ENCODE data around the gene GRID2. TPM values are rescaled to one million over a fixed set of nuclear protein-coding genes. Genes with fewer than 3 reads are reported as not detected.

Gene GRID2
- total RNA-seq, 1 donor from 2014 or later: 1.3 TPM

- Mint-ChIP-seq H3K27me3 (ENCODE audit: low read depth) (no peaks in the 10 kb centered on the region), H3K9me3 (peaks cover 9% of the 10 kb centered on the region), H3K27ac (ENCODE audit: unreplicated experiment) (no peak overlapping the region), H3K4me1 (no peaks in the 10 kb centered on the region), H3K4me3 (no peak overlapping the region), H3K36me3 (ENCODE audit: low read depth) (no peaks in the 10 kb centered on the region)
- TF ChIP-seq CTCF (conservative IDR thresholded peaks at IDR 0.05): no peak
- DNase-seq (ENCODE audit: low read depth, low spot score): no peak
Measured at GRCh38 chr4:92970996-92971395, 667.2 kb downstream of the GRID2 start.

- no peak for TF ChIP-seq CTCF (conservative IDR thresholded peaks at IDR 0.05)
- H3K27me3 Mint-ChIP-seq (ENCODE audit: low read depth): no peaks in the 10 kb centered on the region
- no peak overlapping the region for H3K27ac Mint-ChIP-seq (ENCODE audit: unreplicated experiment)
Measured at GRCh38 chr4:92988301-92988700, 684.5 kb downstream of the GRID2 start.

GRCh38 chr4:92992758-92993157, 689.0 kb downstream of the GRID2 start:
- no peak for TF ChIP-seq CTCF (conservative IDR thresholded peaks at IDR 0.05)
- Mint-ChIP-seq H3K4me3 (no peak overlapping the region), H3K9me3 (no peaks in the 10 kb centered on the region), H3K27me3 (ENCODE audit: low read depth) (no peaks in the 10 kb centered on the region), H3K4me1 (no peaks in the 10 kb centered on the region), H3K36me3 (ENCODE audit: low read depth) (no peaks in the 10 kb centered on the region), H3K27ac (ENCODE audit: unreplicated experiment) (no peak overlapping the region)
- DNase-seq (ENCODE audit: low read depth, low spot score): no peak

More at GRCh38 chr4:92988301-92988700, 684.5 kb downstream of the GRID2 start:
- no peak for DNase-seq (ENCODE audit: low read depth, low spot score)
- Mint-ChIP-seq H3K4me3 (no peak overlapping the region), H3K36me3 (ENCODE audit: low read depth) (no peaks in the 10 kb centered on the region), H3K4me1 (no peaks in the 10 kb centered on the region), H3K9me3 (no peaks in the 10 kb centered on the region)

GRCh38 chr4:92994727-92995126, 691.0 kb downstream of the GRID2 start:
- H3K4me3 Mint-ChIP-seq: no peak overlapping the region
- TF ChIP-seq CTCF (conservative IDR thresholded peaks at IDR 0.05): no peak

GRCh38 chr4:92996533-92996932, 692.8 kb downstream of the GRID2 start:
- Mint-ChIP-seq H3K4me1 (no peaks in the 10 kb centered on the region), H3K4me3 (no peak overlapping the region), H3K36me3 (ENCODE audit: low read depth) (no peaks in the 10 kb centered on the region), H3K27me3 (ENCODE audit: low read depth) (no peaks in the 10 kb centered on the region), H3K9me3 (no peaks in the 10 kb centered on the region), H3K27ac (ENCODE audit: unreplicated experiment) (no peak overlapping the region)
- no peak for DNase-seq (ENCODE audit: low read depth, low spot score)
- TF ChIP-seq CTCF (conservative IDR thresholded peaks at IDR 0.05): no peak

More at GRCh38 chr4:92994727-92995126, 691.0 kb downstream of the GRID2 start:
- H3K36me3 Mint-ChIP-seq (ENCODE audit: low read depth): no peaks in the 10 kb centered on the region
- no peak overlapping the region for H3K27ac Mint-ChIP-seq (ENCODE audit: unreplicated experiment)
- no peaks in the 10 kb centered on the region for H3K4me1 Mint-ChIP-seq
- no peaks in the 10 kb centered on the region for H3K27me3 Mint-ChIP-seq (ENCODE audit: low read depth)
- H3K9me3 Mint-ChIP-seq: no peaks in the 10 kb centered on the region
- no peak for DNase-seq (ENCODE audit: low read depth, low spot score)

GRCh38 chr4:93000910-93001309, 697.1 kb downstream of the GRID2 start:
- no peak overlapping the region for H3K4me3 Mint-ChIP-seq
- H3K27me3 Mint-ChIP-seq (ENCODE audit: low read depth): no peaks in the 10 kb centered on the region
- no peak for TF ChIP-seq CTCF (conservative IDR thresholded peaks at IDR 0.05)
- no peak for DNase-seq (ENCODE audit: low read depth, low spot score)
- no peaks in the 10 kb centered on the region for H3K4me1 Mint-ChIP-seq
- no peak overlapping the region for H3K27ac Mint-ChIP-seq (ENCODE audit: unreplicated experiment)
- no peaks in the 10 kb centered on the region for H3K9me3 Mint-ChIP-seq
- no peaks in the 10 kb centered on the region for H3K36me3 Mint-ChIP-seq (ENCODE audit: low read depth)

Data from neural crest cell (in vitro differentiated cells).